Measurements from ENCODE around the gene CGB3.

GRCh38 chr19:48985711-48986110 is 38.4 kb downstream of the CGB3 start:
- TF ChIP-seq CTCF (conservative IDR thresholded peaks at IDR 0.05) (no peak), ZFX (IDR thresholded peaks at IDR 0.05) (no peak)
